ENCODE results near the gene PGBD5.

Gene PGBD5

DNA sequence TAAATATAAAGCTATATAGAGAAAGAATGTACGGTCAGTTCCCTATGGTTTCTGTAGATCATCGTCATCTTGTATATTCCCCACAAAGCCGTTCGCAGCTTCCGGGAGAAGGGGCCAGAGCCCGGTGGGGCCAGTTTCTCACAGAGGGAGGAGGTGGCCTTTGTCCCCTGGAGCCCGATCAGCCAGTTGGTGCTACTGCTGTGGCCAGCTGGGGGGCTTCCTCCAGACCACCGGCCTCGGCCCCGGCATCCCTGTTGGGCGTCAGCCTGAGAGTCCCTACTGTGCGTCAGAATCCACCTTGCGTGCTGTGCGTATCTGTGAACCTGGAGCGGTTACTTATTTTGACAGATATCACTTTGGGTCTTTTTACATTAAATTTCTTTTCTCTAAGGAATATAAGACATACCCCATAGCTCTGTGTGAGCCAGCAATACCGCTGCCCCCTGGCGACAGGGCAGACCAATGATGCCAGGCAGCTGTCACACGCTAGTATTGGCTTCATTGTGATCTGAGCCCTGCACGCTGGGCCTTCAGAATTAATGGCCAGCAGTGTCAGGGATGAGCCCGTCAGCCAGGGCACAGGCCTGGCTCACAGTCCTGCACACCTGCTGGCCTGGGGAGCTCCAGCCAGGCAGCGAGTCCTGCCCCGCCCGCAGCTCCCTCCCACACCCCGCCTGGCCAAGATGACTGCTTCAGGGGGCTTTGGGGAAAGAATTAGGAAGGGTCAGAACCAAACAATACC lies 145.9 kb downstream of the PGBD5 start:
- DNase-seq (ENCODE audit: low read depth in 2 of 2), result no peak

DNA sequence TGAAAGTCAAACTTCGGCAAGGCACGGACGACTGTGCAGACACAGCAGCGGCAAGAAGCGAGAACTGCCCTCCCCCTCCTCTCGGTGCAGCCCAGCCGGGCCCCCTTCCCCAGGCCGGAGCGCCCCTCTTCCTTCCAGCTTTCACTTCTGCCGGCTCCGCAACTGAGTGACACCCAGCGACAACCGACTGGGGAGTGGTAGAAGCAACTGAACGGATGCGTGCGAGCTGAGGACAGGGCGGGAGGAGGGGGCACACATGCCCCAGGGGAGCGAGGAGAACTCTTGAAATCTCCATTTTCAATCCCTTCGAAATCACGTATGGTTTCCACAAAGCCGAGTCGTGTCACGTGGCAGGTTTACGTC lies 146.6 kb downstream of the PGBD5 start:
- DNase-seq (ENCODE audit: low read depth in 2 of 2), result no peak

DNA sequence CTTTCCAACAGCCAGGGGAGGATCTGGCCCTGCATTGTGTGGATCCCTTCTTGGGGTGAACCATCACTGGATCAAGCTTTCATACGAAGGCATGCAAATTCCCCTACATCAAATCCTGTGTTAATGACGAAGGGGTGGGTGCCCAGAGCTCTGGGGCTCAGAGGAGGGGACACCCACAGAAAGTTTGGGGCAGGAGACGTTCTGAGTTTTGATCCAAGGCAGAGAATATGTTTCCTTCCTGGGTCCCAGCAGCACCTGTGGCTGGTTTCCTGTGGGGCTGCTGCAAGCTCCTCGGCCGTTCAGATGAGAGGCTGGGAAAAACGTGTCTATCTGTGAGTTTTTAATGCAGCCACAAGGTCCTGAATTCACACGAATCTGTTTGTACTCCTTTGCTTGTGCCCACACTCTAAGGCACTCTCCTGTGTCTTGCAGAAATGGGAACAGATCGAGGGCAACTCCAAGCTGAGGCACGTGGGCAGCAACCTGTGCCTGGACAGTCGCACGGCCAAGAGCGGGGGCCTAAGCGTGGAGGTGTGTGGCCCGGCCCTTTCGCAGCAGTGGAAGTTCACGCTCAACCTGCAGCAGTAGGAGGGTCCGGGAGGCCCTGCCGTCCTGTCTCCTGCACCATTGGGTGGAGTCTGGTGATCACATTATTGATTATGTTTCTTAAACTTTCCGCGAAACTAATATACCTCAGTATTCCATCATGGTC lies 147.1 kb downstream of the PGBD5 start:
- DNase-seq (ENCODE audit: low read depth in 2 of 2), result no peak

DNA sequence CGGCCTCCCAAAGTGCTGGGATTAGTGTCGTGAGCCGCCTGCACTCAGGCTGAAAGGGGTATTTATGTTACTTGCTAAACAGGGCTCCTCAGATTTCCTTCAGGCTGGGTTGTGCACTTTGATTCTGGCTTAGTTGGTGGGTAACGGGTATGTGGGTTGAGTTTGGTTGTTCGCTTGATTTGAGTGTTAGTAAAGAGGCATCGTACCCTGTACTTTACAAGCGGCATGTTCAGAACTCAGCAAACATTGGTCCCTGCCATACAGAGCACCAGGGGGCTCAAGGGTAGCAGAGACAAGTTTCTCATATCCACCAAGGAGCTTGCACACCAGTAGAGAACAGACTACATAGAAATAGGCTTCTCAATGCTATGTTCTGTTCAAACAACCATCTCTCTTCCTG lies 147.8 kb downstream of the PGBD5 start:
- DNase-seq (ENCODE audit: low read depth in 2 of 2), result no peak

DNA sequence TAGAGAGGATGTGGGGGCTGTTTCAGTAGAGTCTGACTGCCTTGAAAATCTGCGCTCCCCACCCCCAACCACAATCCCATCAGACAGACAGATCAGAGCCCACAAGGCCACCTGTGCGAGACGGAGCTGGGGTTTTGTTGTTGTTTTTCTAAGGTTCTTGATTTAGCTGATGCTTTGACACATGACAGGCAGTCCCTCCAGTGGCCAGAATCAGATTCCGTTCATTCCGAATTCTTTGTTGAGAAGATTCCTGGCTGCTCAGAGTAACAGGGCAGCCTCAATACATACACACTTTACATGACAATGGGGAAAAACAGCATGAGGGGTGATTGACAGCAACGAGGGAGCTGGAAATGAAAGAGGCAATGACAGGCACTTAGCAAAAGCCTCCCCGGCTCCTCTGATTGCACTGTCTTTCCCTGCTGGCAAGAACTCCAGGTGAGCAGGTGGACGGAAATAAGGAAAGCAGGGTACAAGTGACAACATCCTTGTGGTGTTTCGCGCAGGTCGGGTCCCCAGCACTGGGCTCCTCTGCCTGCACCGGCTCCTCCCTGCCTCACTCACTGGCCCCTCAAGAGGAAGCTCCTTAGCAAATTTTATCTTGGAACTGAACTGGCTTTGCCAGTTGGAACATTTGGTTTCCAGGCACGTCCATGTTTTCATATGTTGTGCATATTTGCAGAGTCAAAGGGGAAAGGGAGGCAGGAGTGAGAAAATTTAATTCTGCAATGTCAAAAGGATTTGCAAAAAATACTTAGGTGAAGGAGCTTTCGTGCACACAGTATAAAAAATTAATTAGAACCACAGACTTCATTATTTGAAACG lies 148.7 kb downstream of the PGBD5 start:
- no peak for DNase-seq (ENCODE audit: low read depth in 2 of 2)

DNA sequence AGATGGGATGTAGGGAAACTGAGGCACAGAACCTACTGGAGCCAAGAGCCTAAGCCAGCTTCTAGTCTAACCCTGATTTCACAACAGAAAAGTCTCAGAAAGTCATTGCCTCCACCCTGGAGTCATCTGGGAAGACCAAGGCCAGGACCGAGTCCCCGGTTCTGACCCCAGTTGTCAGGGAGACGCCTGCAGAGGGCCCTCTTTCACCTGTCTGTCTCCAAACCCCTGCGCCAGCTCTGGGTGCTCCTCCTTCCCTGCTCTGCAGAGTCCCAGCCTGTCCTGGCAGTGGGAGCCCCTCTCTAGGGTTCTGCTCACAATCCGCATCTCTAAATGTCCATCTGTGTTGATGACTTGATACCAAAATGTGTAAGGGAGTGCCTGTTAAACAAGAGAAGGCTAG lies 149.7 kb downstream of the PGBD5 start:
- no peak for DNase-seq (ENCODE audit: low read depth in 2 of 2)

DNA sequence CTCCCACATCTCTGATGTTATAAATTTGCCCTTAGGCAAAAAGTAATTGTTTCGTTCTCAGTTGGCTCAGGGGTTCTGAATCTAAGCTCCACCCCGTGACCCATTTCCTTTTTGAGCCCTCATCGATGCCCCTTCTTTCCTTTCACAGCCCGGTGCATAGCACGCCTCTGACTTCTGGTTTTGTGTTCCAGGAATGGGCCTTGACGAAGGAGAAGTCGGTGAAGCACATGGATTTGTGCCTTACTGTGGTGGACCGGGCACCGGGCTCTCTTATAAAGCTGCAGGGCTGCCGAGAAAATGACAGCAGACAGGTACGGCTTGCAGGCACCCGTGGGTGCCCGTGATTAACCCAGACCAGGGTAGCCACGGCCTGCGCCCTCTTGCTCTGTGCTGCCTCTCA lies 151.9 kb downstream of the PGBD5 start:
- no peak for DNase-seq (ENCODE audit: low read depth in 2 of 2)

DNA sequence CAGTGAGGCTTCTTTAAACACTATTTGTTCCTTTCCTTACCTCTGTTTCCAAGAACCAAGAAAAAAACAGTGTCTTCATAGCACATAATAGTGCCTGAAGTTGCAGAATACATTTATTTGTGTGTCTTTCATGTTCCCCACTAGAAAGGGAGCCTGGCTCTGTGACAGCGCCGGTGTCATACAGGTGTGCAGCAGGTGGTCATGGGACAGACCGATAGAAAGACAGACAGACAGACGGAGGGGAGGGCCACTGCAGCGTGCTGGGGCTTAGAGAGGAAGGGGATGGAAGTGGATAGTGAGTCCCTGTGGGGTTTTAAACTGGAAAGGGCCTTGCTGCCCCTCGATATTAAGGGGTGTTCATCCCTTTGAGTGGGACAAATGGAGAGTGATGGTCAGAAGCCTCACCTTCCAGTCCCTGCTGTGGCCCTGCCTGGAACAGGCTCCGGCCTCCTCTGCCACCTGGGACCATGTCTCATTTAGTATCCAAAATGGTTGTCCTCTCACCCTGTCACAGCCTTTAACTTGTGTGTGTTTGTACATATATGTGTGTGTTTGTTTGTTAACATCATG lies 152.9 kb downstream of the PGBD5 start:
- DNase-seq (ENCODE audit: low read depth in 2 of 2), result no peak

DNA sequence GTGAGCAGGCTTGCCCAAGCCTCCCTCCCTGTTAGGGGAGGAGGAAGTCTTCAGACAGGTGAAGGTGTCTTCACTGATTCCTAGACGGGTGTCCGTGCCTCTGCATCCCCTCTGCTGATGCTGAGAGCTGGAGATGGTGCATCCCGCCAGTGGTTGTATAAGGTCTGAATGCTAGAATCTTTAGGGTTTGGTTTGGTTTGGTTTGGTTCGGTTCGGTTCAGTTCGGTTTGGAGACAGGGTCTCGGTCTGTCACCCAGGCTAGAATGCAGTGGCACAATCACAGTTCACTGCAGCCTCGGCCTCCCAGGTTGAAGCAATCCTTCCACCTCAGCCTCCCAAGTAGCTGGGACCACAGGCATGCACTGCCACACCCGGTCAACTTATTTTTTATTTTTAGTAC lies 153.6 kb downstream of the PGBD5 start:
- DNase-seq (ENCODE audit: low read depth in 2 of 2), result no peak

DNA sequence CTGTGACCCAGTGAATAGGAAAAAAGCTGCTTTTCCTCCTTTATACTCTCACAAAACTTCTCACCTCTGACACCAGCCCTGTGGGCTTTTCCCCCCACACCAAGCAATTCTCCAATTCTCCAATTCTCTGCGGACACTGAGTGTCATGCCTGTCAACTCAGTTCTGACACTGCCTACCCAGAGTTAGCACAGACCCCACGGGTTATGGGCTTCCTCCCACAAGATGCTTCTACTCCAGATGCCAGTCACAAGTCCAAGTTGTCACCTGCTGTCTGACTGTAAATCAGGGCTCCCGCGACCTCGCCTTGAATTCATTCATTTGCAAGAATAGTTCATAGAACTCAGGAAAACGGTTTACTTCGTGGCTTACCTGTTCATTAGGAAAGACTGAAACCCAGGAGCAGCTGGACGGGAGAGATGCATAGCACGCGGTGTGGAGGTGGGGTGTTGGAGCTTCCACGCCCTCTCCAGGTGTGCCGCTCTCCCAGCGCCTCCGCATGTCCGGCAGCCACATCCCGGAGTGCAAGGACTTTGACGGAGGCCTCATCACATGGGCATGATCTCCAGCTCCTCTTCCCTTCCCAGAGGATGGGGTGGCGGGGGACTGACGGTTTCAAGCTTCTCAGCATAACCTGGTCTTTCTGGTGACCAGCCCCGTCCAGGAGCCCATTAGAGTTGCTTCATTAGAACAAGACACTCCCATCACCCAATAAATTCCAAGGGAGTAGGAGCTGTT lies 154.7 kb downstream of the PGBD5 start:
- DNase-seq (ENCODE audit: low read depth in 2 of 2), result no peak

DNA sequence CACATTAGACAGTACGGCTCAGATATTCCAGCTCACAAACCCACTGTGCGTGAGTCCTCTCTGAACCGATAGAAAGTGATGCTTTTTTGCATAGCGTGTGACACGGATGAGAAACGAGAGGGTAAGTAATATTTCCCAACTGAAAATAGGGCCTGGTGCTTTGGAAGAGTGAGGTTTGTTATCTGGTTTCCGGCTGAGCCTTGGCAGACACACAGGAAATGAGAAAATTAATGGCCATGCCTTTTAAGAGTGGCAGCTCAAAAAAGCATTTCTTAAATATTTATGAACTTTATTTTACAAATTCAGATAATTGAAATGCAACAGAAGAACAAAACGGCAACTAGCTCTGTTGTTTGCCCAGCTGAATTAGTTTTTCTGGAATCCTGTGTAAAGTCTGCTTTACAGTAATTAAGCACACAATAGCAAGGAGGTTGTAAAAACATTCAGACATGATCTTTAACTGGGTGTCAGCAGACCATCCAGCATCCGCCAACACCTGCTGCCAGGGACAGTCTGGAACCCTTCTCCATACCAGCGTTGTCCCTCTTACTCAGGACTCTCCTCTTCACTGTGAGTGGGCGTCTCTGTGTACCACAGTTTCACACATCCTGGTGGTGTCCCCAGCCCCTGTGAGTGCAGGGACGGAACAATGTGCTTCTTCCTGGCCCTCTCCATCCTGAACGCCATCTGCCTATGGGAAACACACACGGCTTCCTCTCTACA lies 155.4 kb downstream of the PGBD5 start:
- no peak for DNase-seq (ENCODE audit: low read depth in 2 of 2)

DNA sequence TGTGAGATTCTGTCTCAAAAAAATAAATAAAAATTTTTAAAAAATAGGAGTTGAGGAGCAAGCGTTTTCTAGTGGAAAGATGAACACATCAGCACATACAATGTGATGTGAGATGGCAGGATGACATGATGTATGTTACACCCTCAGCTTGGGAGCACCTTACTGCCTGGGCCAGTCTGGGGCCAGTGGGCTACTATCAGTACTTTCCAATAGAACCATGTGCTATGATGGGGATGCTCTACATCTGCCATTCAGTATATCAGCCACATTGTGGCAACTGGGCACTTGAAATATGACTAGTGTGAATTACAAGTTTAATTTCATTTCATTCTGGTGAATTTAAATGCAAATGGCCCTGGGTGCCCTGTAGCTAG lies 156.0 kb downstream of the PGBD5 start:
- no peak for DNase-seq (ENCODE audit: low read depth in 2 of 2)

DNA sequence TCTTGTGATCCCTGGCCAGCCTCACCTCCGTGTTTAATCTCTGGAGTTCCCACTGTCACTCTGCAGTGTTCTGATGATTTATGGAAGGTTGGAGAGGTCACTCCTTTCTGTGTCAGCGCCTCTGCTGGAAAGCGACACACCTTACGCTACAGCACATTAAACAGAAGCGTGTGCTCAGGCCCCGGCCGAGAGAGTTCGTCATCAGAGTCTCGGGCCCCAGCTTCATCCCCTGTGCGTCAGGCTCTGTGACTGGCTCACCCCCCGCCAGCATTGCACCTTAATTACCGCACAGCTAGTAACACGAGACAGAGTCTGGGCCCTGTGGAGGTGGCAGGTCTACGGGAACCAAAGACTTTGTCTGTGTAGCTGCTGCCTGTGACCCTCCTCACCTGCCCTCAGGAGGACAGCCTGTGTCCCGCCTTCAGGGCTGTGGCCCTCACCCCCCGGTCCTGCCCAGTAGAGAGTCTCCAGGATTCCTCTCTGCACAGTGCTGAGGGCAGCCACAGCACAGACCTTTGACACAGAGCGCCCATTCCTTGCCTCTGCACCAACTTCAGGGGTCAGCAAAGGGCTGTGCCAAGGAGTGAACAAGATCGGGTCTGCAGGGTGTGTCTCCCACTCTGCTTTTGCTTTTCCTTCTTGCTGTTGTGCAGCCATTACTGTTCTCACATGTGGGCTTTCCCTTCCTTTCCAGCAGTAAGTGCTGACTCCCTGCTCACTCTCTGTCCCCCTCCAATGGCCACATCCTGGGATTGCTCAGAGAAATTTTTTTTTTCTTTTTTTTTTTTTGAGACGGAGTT lies 157.6 kb downstream of the PGBD5 start:
- DNase-seq (ENCODE audit: low read depth in 2 of 2), result peak; percentile 49 to 51

DNA sequence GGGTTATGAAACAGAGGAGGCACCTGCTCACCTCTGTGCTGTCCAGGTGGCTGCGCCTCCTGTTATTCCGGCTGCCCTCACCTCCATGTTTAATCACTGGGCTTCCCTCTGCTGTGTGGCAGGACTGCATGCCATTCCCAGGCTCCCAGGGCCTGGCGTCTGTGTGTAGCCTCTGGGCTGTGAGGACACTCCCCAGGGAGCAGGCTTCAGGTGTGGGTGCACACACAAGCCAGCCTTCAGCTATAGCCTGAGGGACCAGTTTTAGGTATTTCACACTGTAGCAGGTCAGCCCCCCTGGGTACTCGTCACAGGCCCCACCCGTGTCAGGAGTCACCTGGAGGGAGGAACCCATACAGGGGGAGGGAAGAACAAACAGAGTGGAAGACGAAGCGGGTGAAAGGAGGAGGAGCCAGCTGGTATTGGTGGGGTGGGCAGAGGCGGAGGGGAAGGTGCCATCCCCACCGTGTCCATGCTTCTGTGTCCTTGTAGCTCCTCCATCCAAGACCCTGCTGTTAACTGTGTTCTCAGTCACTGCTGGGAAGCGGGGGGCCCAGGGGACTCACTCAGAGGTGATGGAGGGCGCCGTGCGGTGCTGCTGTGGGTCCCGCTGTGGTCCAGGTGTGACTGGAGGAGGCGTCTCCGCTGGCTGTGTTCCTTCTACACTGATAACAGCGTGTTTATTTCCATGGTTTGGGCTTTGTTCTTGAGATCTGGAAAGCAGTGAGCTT lies 158.6 kb downstream of the PGBD5 start:
- no peak for DNase-seq (ENCODE audit: low read depth in 2 of 2)

DNA sequence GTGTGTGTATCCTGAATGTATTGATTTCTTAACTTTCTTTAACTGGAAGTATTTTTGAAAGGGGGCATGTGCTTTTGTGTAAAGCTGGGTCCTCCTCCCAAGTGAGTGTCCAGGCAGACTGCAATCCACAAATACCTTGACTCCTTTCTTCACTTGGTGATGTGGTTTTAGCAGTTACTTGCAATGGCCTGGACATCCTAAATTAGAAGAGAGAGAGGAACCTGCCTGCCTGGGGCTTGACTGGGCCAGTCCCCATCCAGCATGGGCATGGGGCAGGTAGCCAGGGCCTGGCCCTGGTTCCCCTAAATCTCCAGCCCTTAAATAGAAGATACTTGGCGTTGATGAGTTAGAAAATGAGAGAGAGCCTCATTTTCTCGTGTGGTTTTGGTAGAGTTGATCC lies 159.7 kb downstream of the PGBD5 start:
- no peak for DNase-seq (ENCODE audit: low read depth in 2 of 2)

DNA sequence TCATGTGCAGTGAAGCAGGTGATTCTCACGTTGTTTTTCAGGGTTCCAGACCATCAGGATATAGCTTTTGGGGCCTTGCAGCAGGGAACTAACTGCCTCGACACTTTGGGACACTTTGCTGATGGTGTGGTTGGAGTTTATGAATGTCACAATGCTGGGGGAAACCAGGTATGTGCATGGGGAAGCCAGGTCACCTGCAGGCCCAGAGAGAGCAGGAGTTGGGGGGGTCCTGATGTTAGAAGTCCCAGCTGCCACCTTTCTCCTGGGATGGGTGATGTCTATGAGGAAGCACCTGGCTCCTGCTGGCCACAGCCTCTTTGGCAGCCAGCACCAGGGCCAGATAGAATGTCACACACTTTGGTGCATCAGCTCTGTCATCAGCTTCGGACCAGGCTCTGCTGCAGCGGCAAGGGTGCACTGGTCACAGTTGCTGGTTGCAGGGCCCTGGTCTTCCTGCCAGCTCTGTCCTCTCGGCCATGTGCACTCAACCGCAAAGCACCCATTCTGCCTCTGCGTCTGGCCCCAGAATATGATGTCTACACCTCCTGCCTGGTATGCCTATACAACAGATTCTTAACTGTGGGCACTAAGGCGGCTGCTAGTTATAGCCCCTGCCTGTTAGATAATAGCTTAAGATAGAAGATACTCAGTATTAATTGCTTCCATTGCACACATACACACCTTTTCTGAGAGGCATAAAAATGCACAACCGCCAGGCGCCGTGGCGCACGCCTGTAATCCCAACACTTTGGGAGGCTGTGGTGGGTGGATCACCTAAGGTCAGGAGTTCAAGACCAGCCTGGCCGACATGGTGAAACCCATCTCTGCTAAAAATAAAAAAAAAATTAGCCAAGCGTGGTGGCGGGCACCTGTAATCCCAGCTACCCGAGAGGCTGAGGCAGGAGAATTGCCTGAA lies 160.7 kb downstream of the PGBD5 start:
- DNase-seq (ENCODE audit: low read depth in 2 of 2), result no peak
